Measurements from ENCODE around the gene ATG4B. TPM values are rescaled to one million over a fixed set of nuclear protein-coding genes. Genes with fewer than 3 reads are reported as not detected.
A peak's percentile ranks its signal among the peaks of the same experiment; 100 is the strongest.

ATG4B gene
- total RNA-seq, 4 donors from 2014 or later = 44.2 to 72.1 (median 66.0) TPM

- Histone ChIP-seq H3K4me3 (no peak overlapping the region), H3K36me3 (peaks cover 0 to 57% of the 10 kb centered on the region in 2 donors), H3K9me3 (no peaks in the 10 kb centered on the region), H3K4me1 (peaks cover 0 to 46% (median under 1%) of the 10 kb centered on the region in 3 donors), H3K27me3 (no peaks in the 10 kb centered on the region), H3K27ac (no peak overlapping the region)
- ATAC-seq = no peak
- WGBS, 2 donors (ENCODE audit: low coverage in 1 of 2) = 53 to 56% methylated on average over 6 to 11 of the region's 11 CpGs
- TF ChIP-seq POLR2AphosphoS5 (IDR thresholded peaks at IDR 0.05) = no peak
- TF ChIP-seq EP300 (IDR thresholded peaks at IDR 0.05) = no peak
- no peak for TF ChIP-seq POLR2A (IDR thresholded peaks at IDR 0.05)
- TF ChIP-seq, protein P1, sequence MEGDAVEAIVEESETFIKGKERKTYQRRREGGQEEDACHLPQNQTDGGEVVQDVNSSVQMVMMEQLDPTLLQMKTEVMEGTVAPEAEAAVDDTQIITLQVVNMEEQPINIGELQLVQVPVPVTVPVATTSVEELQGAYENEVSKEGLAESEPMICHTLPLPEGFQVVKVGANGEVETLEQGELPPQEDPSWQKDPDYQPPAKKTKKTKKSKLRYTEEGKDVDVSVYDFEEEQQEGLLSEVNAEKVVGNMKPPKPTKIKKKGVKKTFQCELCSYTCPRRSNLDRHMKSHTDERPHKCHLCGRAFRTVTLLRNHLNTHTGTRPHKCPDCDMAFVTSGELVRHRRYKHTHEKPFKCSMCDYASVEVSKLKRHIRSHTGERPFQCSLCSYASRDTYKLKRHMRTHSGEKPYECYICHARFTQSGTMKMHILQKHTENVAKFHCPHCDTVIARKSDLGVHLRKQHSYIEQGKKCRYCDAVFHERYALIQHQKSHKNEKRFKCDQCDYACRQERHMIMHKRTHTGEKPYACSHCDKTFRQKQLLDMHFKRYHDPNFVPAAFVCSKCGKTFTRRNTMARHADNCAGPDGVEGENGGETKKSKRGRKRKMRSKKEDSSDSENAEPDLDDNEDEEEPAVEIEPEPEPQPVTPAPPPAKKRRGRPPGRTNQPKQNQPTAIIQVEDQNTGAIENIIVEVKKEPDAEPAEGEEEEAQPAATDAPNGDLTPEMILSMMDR (IDR thresholded peaks at IDR 0.05) = no peak
These were observed 7.6 kb upstream of the ATG4B start for GRCh38 chr2:241629762-241630435.

GRCh38 chr2:241632478-241633325 is 4.8 kb upstream of the ATG4B start:
- 86 to 90% methylated on average over 7 to 14 of the region's 39 CpGs for WGBS, 2 donors (ENCODE audit: low coverage in 1 of 2)

GRCh38 chr2:241633561-241633960 is 3.9 kb upstream of the ATG4B start:
- H3K36me3 ChIP-seq = peaks cover 0 to 45% of the 10 kb centered on the region in 2 donors
- 78 to 100% methylated on average over 3 to 4 of the region's 17 CpGs for WGBS, 2 donors (ENCODE audit: low coverage in 1 of 2)
- H3K27me3 ChIP-seq = no peaks in the 10 kb centered on the region
- no peak for ATAC-seq
- no peak overlapping the region for H3K27ac ChIP-seq
- no peak for TF ChIP-seq POLR2A (IDR thresholded peaks at IDR 0.05)
- no peak overlapping the region for H3K4me3 ChIP-seq
- peaks cover 3 to 59% (median 17%) of the 10 kb centered on the region in 3 donors for H3K4me1 ChIP-seq
- H3K9me3 ChIP-seq = no peaks in the 10 kb centered on the region

More at GRCh38 chr2:241632478-241633325, 4.8 kb upstream of the ATG4B start:
- TF ChIP-seq POLR2AphosphoS5 (IDR thresholded peaks at IDR 0.05) (no peak), POLR2A (IDR thresholded peaks at IDR 0.05) (no peak), EP300 (IDR thresholded peaks at IDR 0.05) (no peak)
- TF ChIP-seq, protein P1 (IDR thresholded peaks at IDR 0.05) = no peak
- Histone ChIP-seq H3K36me3 (peaks cover 0 to 52% of the 10 kb centered on the region in 2 donors), H3K4me3 (no peak overlapping the region), H3K9me3 (no peaks in the 10 kb centered on the region), H3K27me3 (no peaks in the 10 kb centered on the region), H3K4me1 (peaks cover 3 to 59% (median 13%) of the 10 kb centered on the region in 3 donors), H3K27ac (no peak overlapping the region)
- ATAC-seq = no peak

DNA sequence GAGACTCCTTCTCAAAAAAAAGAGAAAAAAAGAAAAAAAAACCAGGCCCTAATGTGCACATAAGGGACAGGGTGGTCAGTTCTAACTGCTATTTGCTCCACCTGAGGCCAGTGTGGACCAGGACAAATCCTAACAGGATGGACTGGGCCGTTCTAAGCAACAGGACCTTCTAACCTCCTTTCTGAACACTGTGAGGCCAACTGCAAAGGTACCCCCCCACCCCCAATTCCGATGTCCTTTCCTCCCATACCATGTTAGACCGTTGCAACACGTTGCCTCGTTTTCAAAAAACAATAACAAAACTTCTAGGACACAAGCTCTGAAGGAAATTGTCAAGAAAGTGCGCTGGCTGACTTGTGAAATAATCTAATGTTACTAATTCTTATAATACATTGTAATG is 1.7 kb upstream of the ATG4B start:
- H3K4me3 ChIP-seq = peak overlapping the region; percentile 71 to 98
- peaks cover 10 to 64% (median 34%) of the 10 kb centered on the region in 3 donors for H3K4me1 ChIP-seq
- no peaks in the 10 kb centered on the region for H3K9me3 ChIP-seq
- no peak for ATAC-seq
- H3K27ac ChIP-seq = peak overlapping the region in 3 of 4 donors; percentile 99
- H3K36me3 ChIP-seq = peaks cover 0 to 33% of the 10 kb centered on the region in 2 donors
- WGBS, 2 donors (ENCODE audit: low coverage in 1 of 2) = 14 to 19% methylated on average over 6 of the region's 6 CpGs
- H3K27me3 ChIP-seq = no peaks in the 10 kb centered on the region
- TF ChIP-seq EP300 (IDR thresholded peaks at IDR 0.05) = no peak
- TF ChIP-seq, protein P1 (IDR thresholded peaks at IDR 0.05) = no peak
- TF ChIP-seq POLR2AphosphoS5 (IDR thresholded peaks at IDR 0.05) = no peak
- no peak for TF ChIP-seq POLR2A (IDR thresholded peaks at IDR 0.05)

- no peaks in the 10 kb centered on the region for H3K27me3 ChIP-seq
- peak; percentile 47 for ATAC-seq
- peaks cover 0 to 27% of the 10 kb centered on the region in 2 donors for H3K36me3 ChIP-seq
- peak overlapping the region; percentile 71 to 98 for H3K4me3 ChIP-seq
- peak; percentile 45 to 53 for TF ChIP-seq POLR2A (IDR thresholded peaks at IDR 0.05)
- TF ChIP-seq POLR2AphosphoS5 (IDR thresholded peaks at IDR 0.05) = no peak
- H3K9me3 ChIP-seq = no peaks in the 10 kb centered on the region
- 7 to 8% methylated on average over 2 to 6 of the region's 97 CpGs for WGBS, 2 donors (ENCODE audit: low coverage in 1 of 2)
- H3K4me1 ChIP-seq = peaks cover 10 to 71% (median 34%) of the 10 kb centered on the region in 3 donors
- peak overlapping the region; percentile 74 to 99 (median 99) for H3K27ac ChIP-seq
These were observed 1.1 kb upstream of the ATG4B start for GRCh38 chr2:241636182-241637017.
